H1 (cell line): ENCODE measurements around the gene MIB2.

Source experiments
- CBX5 ChIP-seq: fragments of 300-800, 300-1000 bp; sonication (generic); IDR thresholded peaks from 2 replicates; pipeline ENCODE4 v1.7.1; 2016; ENCODE audit warnings: antibody characterized with exemption, low read length, low read depth
- EZH2 ChIP-seq: fragments of 200-600 bp; sonication (generic); IDR thresholded peaks from 2 replicates; pipeline ENCODE4 v1.7.1; 2012; ENCODE audit warnings: low read depth, mild to moderate bottlenecking, moderate library complexity, low read length, inconsistent platforms; ENCODE audit not compliant: severe bottlenecking
- JUND ChIP-seq: IDR thresholded peaks from 2 replicates; pipeline ENCODE4 v1.6.1; 2011; ENCODE audit warnings: mild to moderate bottlenecking, improper control_type of control experiment, low read length
- POLR2A ChIP-seq, 2 experiments: IDR thresholded peaks; 1 replicate in 1 of 2; 2 replicates in 1 of 2; pipeline ENCODE4 v1.6.1; 2011; ENCODE audit warnings: low read depth in 2 of 2, low read length in 2 of 2, mild to moderate bottlenecking in 2 of 2; ENCODE audit errors: control extremely low read depth in 1 of 2
- POLR2AphosphoS5 ChIP-seq: IDR thresholded peaks from 2 replicates; pipeline ENCODE4 v1.6.1; 2011; ENCODE audit warnings: low read depth, low read length
- RAD21 ChIP-seq, 2 experiments: IDR thresholded peaks in 1 of 2; conservative IDR thresholded peaks in 1 of 2; 2 replicates each; pipeline ENCODE4 v1.6.1; 2011; ENCODE audit warnings: low read depth in 2 of 2, low read length in 2 of 2, improper control_type of control experiment in 1 of 2, inconsistent platforms in 1 of 2, mild to moderate bottlenecking in 1 of 2, moderate library complexity in 1 of 2
- RXRA ChIP-seq: IDR thresholded peaks from 2 replicates; pipeline ENCODE4 v1.6.1; 2011; ENCODE audit warnings: low read depth, mild to moderate bottlenecking, low read length, moderate library complexity; ENCODE audit not compliant: insufficient read depth
- SIX5 ChIP-seq: IDR thresholded peaks from 2 replicates; pipeline ENCODE4 v1.6.1; 2011; ENCODE audit warnings: mild to moderate bottlenecking, low read depth, low read length
- TAF1 ChIP-seq: IDR thresholded peaks from 2 replicates; pipeline ENCODE4 v1.6.1; 2011; ENCODE audit warnings: mild to moderate bottlenecking, low read depth, low read length
- TBP ChIP-seq: IDR thresholded peaks from 2 replicates; pipeline ENCODE4 v1.6.1; 2011; ENCODE audit warnings: low read depth, low read length, improper control_type of control experiment
- TF ChIP-seq, protein P1 (sequence below), 3 experiments: IDR thresholded peaks; 1 replicate in 2 of 3; 2 replicates in 1 of 3; pipeline versions ENCODE4 v1.5.1 to v1.6.1; 2011; ENCODE audit warnings: low read length in 3 of 3, mild to moderate bottlenecking in 3 of 3, inconsistent platforms in 2 of 3, low read depth in 1 of 3, moderate library complexity in 1 of 3; ENCODE audit not compliant: insufficient read depth in 1 of 3; ENCODE audit errors: control extremely low read depth in 1 of 3
- TF ChIP-seq, protein P2 (sequence below): IDR thresholded peaks from 2 replicates; pipeline ENCODE4 v1.6.1; 2012; ENCODE audit warnings: inconsistent platforms
- TF ChIP-seq, protein P3 (sequence below): IDR thresholded peaks from 2 replicates; pipeline ENCODE4 v1.6.1; 2012; ENCODE audit warnings: inconsistent platforms

DNA sequence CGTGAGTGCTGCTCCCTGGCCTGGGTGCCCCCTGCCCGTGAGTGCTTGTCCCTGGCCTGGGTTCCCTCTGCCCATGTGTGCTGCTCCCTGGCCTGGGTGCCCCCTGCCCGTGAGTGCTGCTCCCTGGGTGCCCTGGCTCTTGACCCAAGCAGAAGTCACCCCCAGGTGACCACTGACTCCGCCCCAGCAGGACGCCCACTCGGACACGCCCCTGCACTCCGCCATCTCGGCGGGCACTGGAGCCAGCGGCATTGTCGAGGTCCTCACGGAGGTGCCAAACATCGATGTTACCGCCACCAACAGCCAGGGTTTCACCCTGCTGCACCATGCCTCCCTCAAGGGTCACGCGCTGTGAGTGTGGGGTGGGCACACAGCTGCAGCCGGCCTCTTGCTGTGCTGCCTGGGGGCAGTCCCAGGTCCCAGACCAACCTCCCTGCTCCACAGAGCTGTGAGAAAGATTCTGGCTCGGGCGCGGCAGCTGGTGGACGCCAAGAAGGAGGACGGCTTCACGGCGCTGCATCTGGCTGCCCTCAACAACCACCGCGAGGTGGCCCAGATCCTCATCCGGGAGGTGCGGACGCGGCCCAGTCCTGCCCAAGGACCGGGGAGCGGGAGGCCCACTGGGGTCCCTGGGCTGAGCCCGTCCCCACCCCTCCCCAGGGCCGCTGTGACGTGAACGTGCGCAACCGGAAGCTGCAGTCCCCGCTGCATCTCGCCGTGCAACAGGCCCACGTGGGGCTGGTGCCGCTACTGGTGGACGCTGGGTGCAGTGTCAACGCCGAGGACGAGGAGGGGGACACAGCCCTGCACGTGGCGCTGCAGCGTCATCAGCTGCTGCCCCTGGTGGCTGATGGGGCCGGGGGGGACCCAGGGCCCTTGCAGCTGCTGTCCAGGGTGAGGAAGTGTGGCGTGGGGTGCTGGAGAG is 12.8 kb downstream of the MIB2 start:
- TF ChIP-seq CBX5 (no peak), RAD21 (IDR thresholded peaks at IDR 0.05 in 1 of 2, conservative IDR thresholded peaks at IDR 0.05 in 1 of 2; ENCODE audit: low read depth in 2 of 2, low read length in 2 of 2) (no peak), TAF1 (no peak), TBP (no peak), JUND (no peak), SIX5 (no peak), POLR2A (IDR thresholded peaks at IDR 0.05; ENCODE audit: control extremely low read depth in 1 of 2, low read depth in 2 of 2, low read length in 2 of 2) (no peak), EZH2 (no peak), RXRA (no peak), POLR2AphosphoS5 (no peak)
- TF ChIP-seq, protein P1, sequence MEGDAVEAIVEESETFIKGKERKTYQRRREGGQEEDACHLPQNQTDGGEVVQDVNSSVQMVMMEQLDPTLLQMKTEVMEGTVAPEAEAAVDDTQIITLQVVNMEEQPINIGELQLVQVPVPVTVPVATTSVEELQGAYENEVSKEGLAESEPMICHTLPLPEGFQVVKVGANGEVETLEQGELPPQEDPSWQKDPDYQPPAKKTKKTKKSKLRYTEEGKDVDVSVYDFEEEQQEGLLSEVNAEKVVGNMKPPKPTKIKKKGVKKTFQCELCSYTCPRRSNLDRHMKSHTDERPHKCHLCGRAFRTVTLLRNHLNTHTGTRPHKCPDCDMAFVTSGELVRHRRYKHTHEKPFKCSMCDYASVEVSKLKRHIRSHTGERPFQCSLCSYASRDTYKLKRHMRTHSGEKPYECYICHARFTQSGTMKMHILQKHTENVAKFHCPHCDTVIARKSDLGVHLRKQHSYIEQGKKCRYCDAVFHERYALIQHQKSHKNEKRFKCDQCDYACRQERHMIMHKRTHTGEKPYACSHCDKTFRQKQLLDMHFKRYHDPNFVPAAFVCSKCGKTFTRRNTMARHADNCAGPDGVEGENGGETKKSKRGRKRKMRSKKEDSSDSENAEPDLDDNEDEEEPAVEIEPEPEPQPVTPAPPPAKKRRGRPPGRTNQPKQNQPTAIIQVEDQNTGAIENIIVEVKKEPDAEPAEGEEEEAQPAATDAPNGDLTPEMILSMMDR (IDR thresholded peaks at IDR 0.05; ENCODE audit: control extremely low read depth in 1 of 3, insufficient read depth in 1 of 3, low read depth in 1 of 3, low read length in 3 of 3), result peak in 1 of 3 experiments; percentile 4; a peak in 1 of 4 replicates
- TF ChIP-seq, protein P2, sequence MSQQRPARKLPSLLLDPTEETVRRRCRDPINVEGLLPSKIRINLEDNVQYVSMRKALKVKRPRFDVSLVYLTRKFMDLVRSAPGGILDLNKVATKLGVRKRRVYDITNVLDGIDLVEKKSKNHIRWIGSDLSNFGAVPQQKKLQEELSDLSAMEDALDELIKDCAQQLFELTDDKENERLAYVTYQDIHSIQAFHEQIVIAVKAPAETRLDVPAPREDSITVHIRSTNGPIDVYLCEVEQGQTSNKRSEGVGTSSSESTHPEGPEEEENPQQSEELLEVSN, result no peak
- TF ChIP-seq, protein P3, sequence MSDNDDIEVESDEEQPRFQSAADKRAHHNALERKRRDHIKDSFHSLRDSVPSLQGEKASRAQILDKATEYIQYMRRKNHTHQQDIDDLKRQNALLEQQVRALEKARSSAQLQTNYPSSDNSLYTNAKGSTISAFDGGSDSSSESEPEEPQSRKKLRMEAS, result peak; percentile 78
